ENCODE measurements around the gene AMACR.

The AMACR gene

GRCh38 chr5:34030048-34030447 lies 22.2 kb upstream of the AMACR start:
- no peak for TF ChIP-seq CTCF (IDR thresholded peaks at IDR 0.05; ENCODE audit: borderline replicate concordance, control extremely low read depth, extremely low read depth, insufficient read depth, missing control alignments)
- in situ Hi-C loops (cut with MboI; ENCODE audit: low sequenced_read_pairs, unreplicated experiment) = no loop called here
- DNase-seq (ENCODE audit: low spot score) = no peak

DNA sequence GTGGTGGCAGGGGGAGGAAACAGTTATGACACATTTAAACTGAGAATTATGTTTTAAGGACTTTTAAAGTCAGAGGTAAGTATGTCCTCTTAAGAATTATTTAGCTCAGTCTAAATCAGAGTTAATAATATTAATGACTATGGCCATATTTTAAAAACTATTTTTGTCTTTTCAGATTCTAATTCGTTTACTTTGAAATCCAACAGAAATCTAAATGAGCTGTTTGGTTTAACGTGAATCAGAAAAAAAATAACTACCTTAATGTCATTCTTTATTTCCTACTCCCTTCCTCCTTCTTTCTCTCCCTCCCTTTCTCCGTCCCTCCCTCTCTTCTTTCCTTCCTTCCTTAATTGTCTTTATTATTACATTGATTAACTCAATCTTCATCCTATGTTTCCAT lies 20.5 kb upstream of the AMACR start:
- no peak for TF ChIP-seq CTCF (IDR thresholded peaks at IDR 0.05; ENCODE audit: borderline replicate concordance, control extremely low read depth, extremely low read depth, insufficient read depth, missing control alignments)
- no peak for DNase-seq (ENCODE audit: low spot score)
- in situ Hi-C loops (cut with MboI; ENCODE audit: low sequenced_read_pairs, unreplicated experiment) = no loop called here

DNA sequence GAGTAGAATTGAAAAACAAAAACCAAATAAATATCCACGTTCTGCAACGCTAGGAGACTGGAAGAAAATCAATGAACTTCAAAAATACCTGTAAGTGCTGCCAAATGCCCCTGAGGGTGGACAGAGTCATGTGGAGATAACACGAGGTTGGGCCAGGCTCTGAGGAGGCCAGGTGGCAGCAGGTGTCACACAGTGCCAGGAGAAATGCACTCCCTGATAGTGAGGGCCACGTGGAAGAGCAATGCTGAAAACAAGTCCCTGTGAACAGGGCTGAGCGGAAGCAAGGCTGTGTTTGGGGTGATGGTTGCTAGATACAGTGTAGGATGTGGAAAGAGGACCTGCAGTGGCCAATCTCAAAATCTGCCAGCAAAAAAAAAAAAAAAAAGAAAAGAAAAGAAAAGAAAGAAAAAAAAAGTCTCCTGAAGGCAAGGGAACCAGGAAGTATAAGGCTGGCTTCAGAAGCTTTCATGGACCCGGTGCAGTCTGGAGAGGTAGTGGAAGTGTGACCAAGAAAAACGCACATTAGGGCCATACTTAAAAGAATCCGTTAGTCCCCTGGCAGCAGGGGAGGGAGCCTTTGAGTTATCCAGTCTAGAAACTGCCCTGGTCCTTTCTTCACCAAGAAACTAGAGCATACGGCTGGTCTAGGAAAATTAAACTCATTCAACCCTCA lies 18.4 kb upstream of the AMACR start:
- in situ Hi-C loops (cut with MboI; ENCODE audit: low sequenced_read_pairs, unreplicated experiment) = no loop called here
- DNase-seq (ENCODE audit: low spot score) = no peak
- TF ChIP-seq CTCF (IDR thresholded peaks at IDR 0.05; ENCODE audit: borderline replicate concordance, control extremely low read depth, extremely low read depth, insufficient read depth, missing control alignments) = no peak

GRCh38 chr5:34022121-34022705 lies 14.4 kb upstream of the AMACR start:
- in situ Hi-C loops (cut with MboI; ENCODE audit: low sequenced_read_pairs, unreplicated experiment) = loop anchor here (25.0 kb wide), 1 partner anchor 165 kb away; no protein-coding TSS in a partner anchor
- no peak for TF ChIP-seq CTCF (IDR thresholded peaks at IDR 0.05; ENCODE audit: borderline replicate concordance, control extremely low read depth, extremely low read depth, insufficient read depth, missing control alignments)
- peak; percentile 33 for DNase-seq (ENCODE audit: low spot score)

DNA sequence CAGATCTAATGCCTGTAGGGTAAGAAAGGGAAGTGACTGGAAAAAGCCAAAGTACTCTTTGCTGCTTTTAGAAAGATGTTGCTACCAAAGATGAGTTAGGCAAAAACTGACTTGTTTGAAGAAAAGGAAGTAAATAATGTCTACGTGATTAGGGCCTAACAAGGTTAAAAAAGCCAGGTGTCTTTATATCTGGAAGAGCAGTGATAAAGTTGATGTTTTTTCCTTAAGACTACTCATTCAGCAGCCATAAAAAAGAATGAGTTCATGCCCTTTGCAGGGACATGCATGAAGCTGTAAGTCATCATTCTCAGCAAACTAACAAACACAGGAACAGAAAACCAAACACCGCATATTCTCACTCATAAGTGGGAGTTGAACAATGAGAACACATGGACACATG lies 13.5 kb upstream of the AMACR start:
- no peak for TF ChIP-seq CTCF (IDR thresholded peaks at IDR 0.05; ENCODE audit: borderline replicate concordance, control extremely low read depth, extremely low read depth, insufficient read depth, missing control alignments)
- in situ Hi-C loops (cut with MboI; ENCODE audit: low sequenced_read_pairs, unreplicated experiment) = loop anchor here (25.0 kb wide), 1 partner anchor 166 kb away; no protein-coding TSS in a partner anchor
- no peak for DNase-seq (ENCODE audit: low spot score)

- DNase-seq (ENCODE audit: low spot score) = no peak
- TF ChIP-seq CTCF (IDR thresholded peaks at IDR 0.05; ENCODE audit: borderline replicate concordance, control extremely low read depth, extremely low read depth, insufficient read depth, missing control alignments) = no peak
- in situ Hi-C loops (cut with MboI; ENCODE audit: low sequenced_read_pairs, unreplicated experiment) = loop anchor here (25.0 kb wide), 1 partner anchor 167 kb away; no protein-coding TSS in a partner anchor
Observed at GRCh38 chr5:34020726-34021125, 12.9 kb upstream of the AMACR start.
